Measurements from ENCODE around the gene SMAD9. TPM values are rescaled to one million over a fixed set of nuclear protein-coding genes. Genes with fewer than 3 reads are reported as not detected.

Gene SMAD9
- polyA plus RNA-seq, 1 of the 3 experiments (the other 2 are of a cell fraction) = 3.1 TPM

DNA sequence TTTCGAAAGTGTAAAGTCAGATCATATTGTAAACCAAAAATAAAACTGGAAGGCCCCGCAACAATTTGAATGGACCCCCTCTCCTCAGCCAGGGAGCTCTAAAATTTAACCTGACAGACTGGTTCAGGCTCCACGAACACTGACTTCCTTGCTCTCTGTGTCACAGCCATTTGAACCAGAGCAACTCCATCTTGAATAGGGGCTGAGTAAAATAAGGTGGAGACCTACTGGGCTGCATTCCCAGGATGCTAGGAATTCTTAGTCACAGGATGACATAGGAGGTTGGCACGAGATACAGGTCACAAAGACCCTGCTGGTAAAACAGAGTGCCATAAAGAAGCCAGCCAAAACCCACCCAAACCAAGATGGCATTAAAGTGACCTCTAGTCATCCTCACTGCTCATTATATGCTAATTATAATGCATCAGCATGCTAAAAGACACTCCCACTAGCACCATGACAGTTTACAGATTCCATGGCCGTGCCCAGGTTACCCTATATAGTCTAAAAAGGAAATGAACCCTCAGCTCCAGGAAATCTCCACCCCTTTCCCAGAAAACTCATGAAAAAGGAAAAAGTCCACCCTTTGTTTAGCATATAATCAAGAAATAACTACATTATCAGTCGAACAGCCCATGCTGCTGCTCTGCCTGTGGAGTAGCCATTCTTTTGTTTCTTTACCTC is 57.9 kb downstream of the SMAD9 start:
- H4K20me1 ChIP-seq (ENCODE audit: insufficient read depth) = no peaks in the 10 kb centered on the region
- peaks cover 0 to 8% of the 10 kb centered on the region in 2 experiments; a peak in 1 of 4 replicates for H3K4me1 ChIP-seq (ENCODE audit: control insufficient read depth in 1 of 2, insufficient read depth in 2 of 2, low read depth in 1 of 2, low read length in 1 of 2)
- H3K9me2 ChIP-seq = no peaks in the 10 kb centered on the region
- TF ChIP-seq, protein P1, sequence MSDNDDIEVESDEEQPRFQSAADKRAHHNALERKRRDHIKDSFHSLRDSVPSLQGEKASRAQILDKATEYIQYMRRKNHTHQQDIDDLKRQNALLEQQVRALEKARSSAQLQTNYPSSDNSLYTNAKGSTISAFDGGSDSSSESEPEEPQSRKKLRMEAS (IDR thresholded peaks at IDR 0.05; ENCODE audit: low read depth) = no peak
- TF ChIP-seq, protein P2, sequence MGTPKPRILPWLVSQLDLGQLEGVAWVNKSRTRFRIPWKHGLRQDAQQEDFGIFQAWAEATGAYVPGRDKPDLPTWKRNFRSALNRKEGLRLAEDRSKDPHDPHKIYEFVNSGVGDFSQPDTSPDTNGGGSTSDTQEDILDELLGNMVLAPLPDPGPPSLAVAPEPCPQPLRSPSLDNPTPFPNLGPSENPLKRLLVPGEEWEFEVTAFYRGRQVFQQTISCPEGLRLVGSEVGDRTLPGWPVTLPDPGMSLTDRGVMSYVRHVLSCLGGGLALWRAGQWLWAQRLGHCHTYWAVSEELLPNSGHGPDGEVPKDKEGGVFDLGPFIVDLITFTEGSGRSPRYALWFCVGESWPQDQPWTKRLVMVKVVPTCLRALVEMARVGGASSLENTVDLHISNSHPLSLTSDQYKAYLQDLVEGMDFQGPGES (IDR thresholded peaks at IDR 0.05; ENCODE audit: low read depth, low read length) = no peak
- TF ChIP-seq, protein P3, sequence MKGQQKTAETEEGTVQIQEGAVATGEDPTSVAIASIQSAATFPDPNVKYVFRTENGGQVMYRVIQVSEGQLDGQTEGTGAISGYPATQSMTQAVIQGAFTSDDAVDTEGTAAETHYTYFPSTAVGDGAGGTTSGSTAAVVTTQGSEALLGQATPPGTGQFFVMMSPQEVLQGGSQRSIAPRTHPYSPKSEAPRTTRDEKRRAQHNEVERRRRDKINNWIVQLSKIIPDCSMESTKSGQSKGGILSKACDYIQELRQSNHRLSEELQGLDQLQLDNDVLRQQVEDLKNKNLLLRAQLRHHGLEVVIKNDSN (IDR thresholded peaks at IDR 0.05; ENCODE audit: borderline replicate concordance, low read depth) = no peak
- no peak for TF ChIP-seq FOSL2 (IDR thresholded peaks at IDR 0.05; ENCODE audit: borderline replicate concordance, low read depth)
- TF ChIP-seq, protein P4, sequence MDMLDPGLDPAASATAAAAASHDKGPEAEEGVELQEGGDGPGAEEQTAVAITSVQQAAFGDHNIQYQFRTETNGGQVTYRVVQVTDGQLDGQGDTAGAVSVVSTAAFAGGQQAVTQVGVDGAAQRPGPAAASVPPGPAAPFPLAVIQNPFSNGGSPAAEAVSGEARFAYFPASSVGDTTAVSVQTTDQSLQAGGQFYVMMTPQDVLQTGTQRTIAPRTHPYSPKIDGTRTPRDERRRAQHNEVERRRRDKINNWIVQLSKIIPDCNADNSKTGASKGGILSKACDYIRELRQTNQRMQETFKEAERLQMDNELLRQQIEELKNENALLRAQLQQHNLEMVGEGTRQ (IDR thresholded peaks at IDR 0.05; ENCODE audit: borderline replicate concordance, low read depth, low read length) = no peak
- no peak for TF ChIP-seq FOXM1 (IDR thresholded peaks at IDR 0.05; ENCODE audit: low read depth)
- TF ChIP-seq, protein P5, sequence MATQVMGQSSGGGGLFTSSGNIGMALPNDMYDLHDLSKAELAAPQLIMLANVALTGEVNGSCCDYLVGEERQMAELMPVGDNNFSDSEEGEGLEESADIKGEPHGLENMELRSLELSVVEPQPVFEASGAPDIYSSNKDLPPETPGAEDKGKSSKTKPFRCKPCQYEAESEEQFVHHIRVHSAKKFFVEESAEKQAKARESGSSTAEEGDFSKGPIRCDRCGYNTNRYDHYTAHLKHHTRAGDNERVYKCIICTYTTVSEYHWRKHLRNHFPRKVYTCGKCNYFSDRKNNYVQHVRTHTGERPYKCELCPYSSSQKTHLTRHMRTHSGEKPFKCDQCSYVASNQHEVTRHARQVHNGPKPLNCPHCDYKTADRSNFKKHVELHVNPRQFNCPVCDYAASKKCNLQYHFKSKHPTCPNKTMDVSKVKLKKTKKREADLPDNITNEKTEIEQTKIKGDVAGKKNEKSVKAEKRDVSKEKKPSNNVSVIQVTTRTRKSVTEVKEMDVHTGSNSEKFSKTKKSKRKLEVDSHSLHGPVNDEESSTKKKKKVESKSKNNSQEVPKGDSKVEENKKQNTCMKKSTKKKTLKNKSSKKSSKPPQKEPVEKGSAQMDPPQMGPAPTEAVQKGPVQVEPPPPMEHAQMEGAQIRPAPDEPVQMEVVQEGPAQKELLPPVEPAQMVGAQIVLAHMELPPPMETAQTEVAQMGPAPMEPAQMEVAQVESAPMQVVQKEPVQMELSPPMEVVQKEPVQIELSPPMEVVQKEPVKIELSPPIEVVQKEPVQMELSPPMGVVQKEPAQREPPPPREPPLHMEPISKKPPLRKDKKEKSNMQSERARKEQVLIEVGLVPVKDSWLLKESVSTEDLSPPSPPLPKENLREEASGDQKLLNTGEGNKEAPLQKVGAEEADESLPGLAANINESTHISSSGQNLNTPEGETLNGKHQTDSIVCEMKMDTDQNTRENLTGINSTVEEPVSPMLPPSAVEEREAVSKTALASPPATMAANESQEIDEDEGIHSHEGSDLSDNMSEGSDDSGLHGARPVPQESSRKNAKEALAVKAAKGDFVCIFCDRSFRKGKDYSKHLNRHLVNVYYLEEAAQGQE (IDR thresholded peaks at IDR 0.05; ENCODE audit: low read depth, low read length) = no peak
- TF ChIP-seq TAF1 (IDR thresholded peaks at IDR 0.05; ENCODE audit: borderline replicate concordance, low read depth, low read length) = no peak
- TF ChIP-seq CHD2 (IDR thresholded peaks at IDR 0.05; ENCODE audit: low read length, partially characterized antibody) = no peak
- TF ChIP-seq, protein P6, sequence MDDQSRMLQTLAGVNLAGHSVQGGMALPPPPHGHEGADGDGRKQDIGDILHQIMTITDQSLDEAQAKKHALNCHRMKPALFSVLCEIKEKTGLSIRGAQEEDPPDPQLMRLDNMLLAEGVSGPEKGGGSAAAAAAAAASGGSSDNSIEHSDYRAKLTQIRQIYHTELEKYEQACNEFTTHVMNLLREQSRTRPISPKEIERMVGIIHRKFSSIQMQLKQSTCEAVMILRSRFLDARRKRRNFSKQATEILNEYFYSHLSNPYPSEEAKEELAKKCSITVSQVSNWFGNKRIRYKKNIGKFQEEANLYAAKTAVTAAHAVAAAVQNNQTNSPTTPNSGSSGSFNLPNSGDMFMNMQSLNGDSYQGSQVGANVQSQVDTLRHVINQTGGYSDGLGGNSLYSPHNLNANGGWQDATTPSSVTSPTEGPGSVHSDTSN (IDR thresholded peaks at IDR 0.05) = no peak
- TF ChIP-seq GATA2 (CRISPR knock-in tag; IDR thresholded peaks at IDR 0.05) = no peak
- no peak for TF ChIP-seq JUND (IDR thresholded peaks at IDR 0.05)
- no peak for TF ChIP-seq NFIC (IDR thresholded peaks at IDR 0.05; ENCODE audit: borderline replicate concordance)
- no peak for TF ChIP-seq POLR2AphosphoS5 (IDR thresholded peaks at IDR 0.05; ENCODE audit: low read depth, low read length)
- no peak for TF ChIP-seq SMC3 (IDR thresholded peaks at IDR 0.05; ENCODE audit: low read depth, low read length)
- TF ChIP-seq ELF1 (IDR thresholded peaks at IDR 0.05) = no peak
- no peak for TF ChIP-seq SIN3A (IDR thresholded peaks at IDR 0.05; ENCODE audit: borderline replicate concordance, low read depth, low read length)
- TF ChIP-seq NRF1 (IDR thresholded peaks at IDR 0.05; ENCODE audit: low read depth, low read length) = no peak
- no peak overlapping the region for H3K27ac ChIP-seq (ENCODE audit: low read depth in 2 of 2, low read length in 1 of 2)
- H2AFZ ChIP-seq (ENCODE audit: low read depth) = no peak overlapping the region
- no peaks in the 10 kb centered on the region for H3F3A ChIP-seq (replicated peaks; ENCODE audit: insufficient read depth)
- H3K36me3 ChIP-seq (replicated peaks in 1 of 2; ENCODE audit: control insufficient read depth in 1 of 2, insufficient read depth in 2 of 2, low read length in 1 of 2) = peaks cover 17 to 34% of the 10 kb centered on the region in 2 experiments
- WGBS (ENCODE audit: low lambda C conversion rate) = 86% methylated on average over 6 of the region's 6 CpGs
- CTCF ChIA-PET = interaction anchor here (0.7 to 17.7 kb wide), 4 partner anchors 9 to 118 kb away, joined by 3 to 275 read pairs (median 6); no protein-coding TSS in a partner anchor
- no peaks in the 10 kb centered on the region for H3K9me3 ChIP-seq
- DNase-seq = no peak
- no peaks in the 10 kb centered on the region for H3K27me3 ChIP-seq (ENCODE audit: insufficient read depth)
- no peak overlapping the region for H3K4me2 ChIP-seq
- 0 out of 2 replicates have a peak, but pooled peaks cover 5% of the 10 kb centered on the region for H3K79me2 ChIP-seq (ENCODE audit: insufficient read depth)
- H3K9ac ChIP-seq = no peak overlapping the region
- POLR2A ChIA-PET = no interaction called here
- H3K4me3 ChIP-seq (ENCODE audit: low read depth in 2 of 2, low read length in 1 of 2) = no peak overlapping the region
